T-helper 1 cell treated with Interleukin-12 subunit alpha and Interleukin-12 subunit beta and Interleukin-4 antibody, amounts not matched to agents 30 ng/mL and 1 ng/mL, for 36 hours (primary cell): ENCODE results near the gene SPRN. TPM values are rescaled to one million over a fixed set of nuclear protein-coding genes. Genes with fewer than 3 reads are reported as not detected.
"Not testable (repeated sequence)": the region's sequence is repeated elsewhere in the genome, so short reads cannot be mapped to it uniquely, and the experiment has no call there.

ENCODE experiments used
- intact Hi-C: fragments of 100-400 bp; cut with micrococcal nuclease; formaldehyde crosslinking; loops from one replicate; pipeline ENCODE4 v1.15.1; 2024
- total RNA-seq: library from RNA; stranded (reverse); gene quantifications from 2 replicates; pipeline ENCODE4 v1.2.3, GENCODE V29; 2022

SPRN gene
- total RNA-seq, 1 donor from 2014 or later: not detected

- intact Hi-C loops: no loop called here
These were observed 16.3 kb upstream of the SPRN start for GRCh38 chr10:133440633-133441285.

- intact Hi-C loops: loop anchor here (1.0 to 2.0 kb wide), 2 partner anchors 58 to 169 kb away; no protein-coding TSS in a partner anchor
These were observed 15.4 kb upstream of the SPRN start for GRCh38 chr10:133439517-133440461.

GRCh38 chr10:133438711-133439273 is 14.4 kb upstream of the SPRN start:
- intact Hi-C loops: loop anchor here (1.0 to 2.0 kb wide), 2 partner anchors 59 to 170 kb away; no protein-coding TSS in a partner anchor

GRCh38 chr10:133432789-133433188 is 8.4 kb upstream of the SPRN start:
- intact Hi-C loops: not testable (repeated sequence)

- intact Hi-C loops: not testable (repeated sequence)
These were observed 7.6 kb upstream of the SPRN start for GRCh38 chr10:133431888-133432613.

- intact Hi-C loops: not testable (repeated sequence)
These were observed 5.1 kb upstream of the SPRN start for GRCh38 chr10:133429571-133429970.

- intact Hi-C loops: not testable (repeated sequence)
These were observed 323 bp downstream of the SPRN start for GRCh38 chr10:133424102-133424501.

GRCh38 chr10:133422807-133423771 is 1.3 kb downstream of the SPRN start:
- intact Hi-C loops: no loop called here

- intact Hi-C loops: no loop called here
These were observed 2.1 kb downstream of the SPRN start for GRCh38 chr10:133422223-133422806.

- intact Hi-C loops: no loop called here
These were observed 2.8 kb downstream of the SPRN start for GRCh38 chr10:133421336-133422222.

GRCh38 chr10:133420579-133420978 is 3.8 kb downstream of the SPRN start:
- intact Hi-C loops: no loop called here

- intact Hi-C loops: no loop called here
These were observed 4.4 kb downstream of the SPRN start for GRCh38 chr10:133420028-133420427.

GRCh38 chr10:133419211-133419950 is 5.0 kb downstream of the SPRN start:
- intact Hi-C loops: no loop called here

GRCh38 chr10:133418289-133418993 is 6.0 kb downstream of the SPRN start:
- intact Hi-C loops: no loop called here

GRCh38 chr10:133415752-133416151 is 8.7 kb downstream of the SPRN start:
- intact Hi-C loops: no loop called here

- intact Hi-C loops: not testable (repeated sequence)
These were observed 10.0 kb downstream of the SPRN start for GRCh38 chr10:133414401-133414800.

GRCh38 chr10:133412381-133412711 is 12.1 kb downstream of the SPRN start:
- intact Hi-C loops: no loop called here
